Testis (tissue), 3 donors: ENCODE measurements around the gene SYN1. TPM values are rescaled to one million over a fixed set of nuclear protein-coding genes. Genes with fewer than 3 reads are reported as not detected.

Experiments
- DNase-seq: peaks from one replicate; pipeline ENCODE4 v3.0.0-alpha.2; 2019
- H3K27ac ChIP-seq, 2 donors: fragments of 200-600 bp; sonication (generic); one replicate each; pipeline ENCODE4 v1.5.1; 2019
- H3K27me3 ChIP-seq: fragments of 200-600 bp; sonication (generic); one replicate; pipeline ENCODE4 v1.5.1; 2019
- H3K36me3 ChIP-seq: fragments of 200-600 bp; sonication (generic); one replicate; pipeline ENCODE4 v1.5.1; 2017; ENCODE audit warnings: low read depth; ENCODE audit errors: missing control alignments
- H3K4me1 ChIP-seq: fragments of 200-600 bp; sonication (generic); one replicate; pipeline ENCODE4 v1.5.1; 2019
- H3K4me3 ChIP-seq, 2 donors: fragments of 200-600 bp; sonication (generic); one replicate each; pipeline ENCODE4 v1.5.1; 2017 to 2019
- H3K9me3 ChIP-seq: fragments of 200-600 bp; sonication (generic); one replicate; pipeline ENCODE4 v1.5.1; 2017
- POLR2A ChIP-seq: fragments of 450-650 bp; IDR thresholded peaks from one replicate; pipeline ENCODE4 v1.6.1; 2017; ENCODE audit warnings: antibody characterized with exemption, mild to moderate bottlenecking, moderate library complexity
- WGBS, 2 donors: methylation state at CpG; one replicate each; pipeline ENCODE4 v1.1.5; 2018; 5-methylcytosine and 5-hydroxymethylcytosine counted together
- intact Hi-C: fragments of 100-400 bp; cut with DNase I; formaldehyde crosslinking; loops from one replicate; pipeline ENCODE4 v1.15.1; 2023; ENCODE audit warnings: low total_unique reads
- polyA plus RNA-seq: library from polyadenylated mRNA; stranded (reverse); fragments of 350-450 nt; fragmentation: Illumina TruSeq; extraction: RNeasy Lipid Tissue Mini Kit (QIAGEN cat#74804); gene quantifications from one replicate; pipeline ENCODE4 v1.2.3, GENCODE V29; 2014; ENCODE audit warnings: low read depth, low replicate concordance; ENCODE audit not compliant: insufficient read depth
- total RNA-seq, 2 donors: library from RNA; depleted of rRNA; stranded (reverse); fragments of >200 nt; gene quantifications; one replicate each; pipeline ENCODE4 v1.2.3, GENCODE V29; 2016
- TF ChIP-seq, protein P1 (sequence below), 3 experiments: fragments of 450-650 bp in 2 of 3; fragments of 200-600 bp in 1 of 3; sonication (generic) in 1 of 3; IDR thresholded peaks; one replicate each; pipeline ENCODE4 v1.5.1; 2016 to 2019; ENCODE audit warnings: antibody characterized with exemption in 3 of 3, mild to moderate bottlenecking in 2 of 3, moderate library complexity in 1 of 3

SYN1 gene
- total and polyA plus RNA-seq, 3 donors from 2014 or later, result 2.8 to 3.5 (median 3.4) TPM

DNA sequence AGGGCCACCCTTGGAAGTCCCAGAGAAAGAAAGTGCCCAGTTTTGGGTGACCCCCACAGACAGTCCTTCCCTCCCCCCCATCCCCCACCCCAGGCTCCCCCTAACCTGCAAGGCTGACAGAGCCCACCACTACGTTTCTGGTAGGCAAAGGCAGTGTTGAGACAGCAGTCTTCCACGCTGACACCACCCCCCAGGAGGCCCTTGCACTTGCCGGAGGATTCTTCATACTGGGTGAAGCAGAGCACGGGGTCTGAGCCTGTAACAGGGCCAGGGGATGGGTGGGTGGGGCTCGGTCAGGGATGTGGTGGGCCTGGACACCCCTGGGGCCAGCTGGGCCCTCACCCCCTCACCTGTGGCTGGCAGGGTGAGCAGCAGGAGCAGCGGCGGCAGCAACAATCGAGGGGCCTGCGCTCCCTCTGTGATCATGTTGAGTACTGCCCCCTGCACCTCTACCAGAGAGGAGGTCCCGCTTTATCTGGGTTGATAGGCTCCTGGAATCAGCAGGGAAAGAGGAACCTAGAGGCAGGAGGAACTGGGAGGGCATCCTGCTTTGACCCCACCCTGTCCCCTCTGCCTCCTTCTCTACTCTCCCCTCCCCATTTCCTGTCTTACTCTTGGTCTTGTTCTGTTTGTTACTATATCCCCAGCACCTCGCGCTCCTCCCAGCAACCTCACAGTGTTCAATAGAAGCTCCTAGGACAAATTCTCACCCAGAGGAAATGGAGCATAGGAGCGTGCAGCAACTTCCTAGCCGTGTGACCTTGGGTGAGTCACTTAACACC lies 10.0 kb upstream of the SYN1 start, which contains the start of gene CFP:
Gene CFP (minus strand): TSS at position 512 of the 782 bp plus-strand sequence. CDS start 86 bp downstream, at position 426.
- H3K27me3 ChIP-seq, result no peaks in the 10 kb centered on the region
- H3K36me3 ChIP-seq, result no peaks in the 10 kb centered on the region
- no peak within 1 kb of the TSS for H3K27ac ChIP-seq
- H3K4me3 ChIP-seq, result no peak within 1 kb of the TSS
- H3K9me3 ChIP-seq, result no peaks in the 10 kb centered on the region
- no peaks in the 10 kb centered on the region for H3K4me1 ChIP-seq
- WGBS, 2 donors, result 62 to 68% methylated on average over 4 to 5 of the region's 14 CpGs
- intact Hi-C loops, result no loop called here
- no peak for TF ChIP-seq POLR2A
- TF ChIP-seq, protein P1, sequence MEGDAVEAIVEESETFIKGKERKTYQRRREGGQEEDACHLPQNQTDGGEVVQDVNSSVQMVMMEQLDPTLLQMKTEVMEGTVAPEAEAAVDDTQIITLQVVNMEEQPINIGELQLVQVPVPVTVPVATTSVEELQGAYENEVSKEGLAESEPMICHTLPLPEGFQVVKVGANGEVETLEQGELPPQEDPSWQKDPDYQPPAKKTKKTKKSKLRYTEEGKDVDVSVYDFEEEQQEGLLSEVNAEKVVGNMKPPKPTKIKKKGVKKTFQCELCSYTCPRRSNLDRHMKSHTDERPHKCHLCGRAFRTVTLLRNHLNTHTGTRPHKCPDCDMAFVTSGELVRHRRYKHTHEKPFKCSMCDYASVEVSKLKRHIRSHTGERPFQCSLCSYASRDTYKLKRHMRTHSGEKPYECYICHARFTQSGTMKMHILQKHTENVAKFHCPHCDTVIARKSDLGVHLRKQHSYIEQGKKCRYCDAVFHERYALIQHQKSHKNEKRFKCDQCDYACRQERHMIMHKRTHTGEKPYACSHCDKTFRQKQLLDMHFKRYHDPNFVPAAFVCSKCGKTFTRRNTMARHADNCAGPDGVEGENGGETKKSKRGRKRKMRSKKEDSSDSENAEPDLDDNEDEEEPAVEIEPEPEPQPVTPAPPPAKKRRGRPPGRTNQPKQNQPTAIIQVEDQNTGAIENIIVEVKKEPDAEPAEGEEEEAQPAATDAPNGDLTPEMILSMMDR (IDR thresholded peaks at IDR 0.05), result no peak
- DNase-seq, result no peak

DNA sequence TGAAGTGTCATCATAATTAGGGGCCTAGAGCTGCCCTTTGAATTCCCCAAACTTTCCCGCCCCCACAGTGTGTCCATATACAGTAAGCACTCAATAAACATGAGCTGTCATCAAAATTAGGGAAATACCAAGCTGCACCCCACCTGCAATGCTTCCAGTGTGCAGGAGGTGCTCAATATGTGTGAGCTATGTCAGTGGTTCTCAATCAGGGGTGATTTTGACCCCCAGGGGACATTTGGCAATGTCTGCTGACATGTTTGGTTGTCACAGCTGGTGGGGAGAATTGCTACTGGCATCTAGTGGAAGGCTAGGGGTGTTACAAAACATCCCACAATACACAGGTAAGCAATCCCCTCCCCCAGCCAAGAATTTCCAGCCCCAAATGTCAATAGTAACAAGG lies 9.3 kb upstream of the SYN1 start:
- Histone ChIP-seq H3K4me1 (no peaks in the 10 kb centered on the region), H3K36me3 (no peaks in the 10 kb centered on the region), H3K9me3 (no peaks in the 10 kb centered on the region), H3K27me3 (no peaks in the 10 kb centered on the region), H3K27ac (no peak overlapping the region), H3K4me3 (no peak overlapping the region)
- intact Hi-C loops, result no loop called here
- no peak for DNase-seq
- 83 to 100% methylated on average over 1 of the region's 1 CpG for WGBS, 2 donors
- no peak for TF ChIP-seq POLR2A

DNA sequence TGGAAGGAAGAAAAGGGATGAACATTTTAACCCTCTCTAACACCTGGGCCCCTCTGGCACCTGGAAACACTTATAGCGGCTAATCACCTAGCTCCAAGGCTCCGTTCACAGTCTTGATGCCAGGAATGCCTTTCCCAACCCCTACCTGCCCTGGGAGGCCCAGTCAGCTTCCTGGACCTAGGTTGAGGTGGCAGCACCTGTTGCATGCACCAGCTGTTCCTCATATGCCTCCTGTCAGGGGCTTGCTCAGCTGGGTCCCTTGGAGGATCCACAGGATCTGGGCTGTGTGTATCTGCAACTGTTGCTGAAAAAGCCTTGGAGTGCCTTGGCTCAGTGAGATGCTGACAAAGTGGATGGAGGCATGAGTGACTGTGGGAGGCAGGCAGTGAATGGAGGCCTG lies 5.7 kb upstream of the SYN1 start:
- Histone ChIP-seq H3K27me3 (no peaks in the 10 kb centered on the region), H3K36me3 (no peaks in the 10 kb centered on the region), H3K4me3 (no peak overlapping the region), H3K4me1 (no peaks in the 10 kb centered on the region), H3K9me3 (no peaks in the 10 kb centered on the region), H3K27ac (no peak overlapping the region)
- TF ChIP-seq, protein P1 (IDR thresholded peaks at IDR 0.05), result no peak
- TF ChIP-seq POLR2A, result no peak
- intact Hi-C loops, result no loop called here
- no peak for DNase-seq
- WGBS, 2 donors, result 94% methylated on average over 2 of the region's 2 CpGs; no CpG with 5 or more reads in 1 of the 2 donors

DNA sequence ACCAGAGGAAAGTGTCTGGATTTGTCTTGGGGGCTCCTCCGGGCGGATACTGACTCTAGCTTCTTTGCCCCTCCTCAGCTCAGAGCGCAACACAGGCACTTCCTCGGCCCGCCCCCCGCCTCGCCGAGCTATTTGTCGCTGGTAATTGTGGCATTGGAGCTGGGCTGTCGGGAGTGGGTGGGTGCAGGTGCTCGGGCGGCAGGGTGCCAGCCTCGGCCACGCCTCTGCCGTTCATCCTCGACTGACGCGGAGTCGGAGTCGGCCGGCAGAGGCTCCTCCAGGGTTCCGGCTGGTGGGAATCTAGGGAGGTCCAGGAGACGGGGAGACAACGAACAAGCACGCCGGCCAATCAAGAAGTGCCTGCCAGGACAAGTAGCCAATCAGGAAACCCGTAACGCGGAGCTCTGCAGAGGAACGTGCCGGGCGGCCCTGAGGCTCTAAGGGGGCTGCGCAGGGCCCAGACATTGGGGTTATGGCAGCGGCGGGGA lies 3.9 kb upstream of the SYN1 start:
- Histone ChIP-seq H3K4me3 (peak overlapping the region in 1 of 2 donors; percentile 9), H3K27me3 (no peaks in the 10 kb centered on the region), H3K9me3 (no peaks in the 10 kb centered on the region), H3K4me1 (no peaks in the 10 kb centered on the region), H3K36me3 (no peaks in the 10 kb centered on the region), H3K27ac (no peak overlapping the region)
- DNase-seq, result peak; percentile 83
- intact Hi-C loops, result no loop called here
- WGBS, 2 donors, result 4% methylated on average over 15 of the region's 35 CpGs; no CpG with 5 or more reads in 1 of the 2 donors
- TF ChIP-seq POLR2A, result no peak
- TF ChIP-seq, protein P1 (IDR thresholded peaks at IDR 0.05), result no peak

DNA sequence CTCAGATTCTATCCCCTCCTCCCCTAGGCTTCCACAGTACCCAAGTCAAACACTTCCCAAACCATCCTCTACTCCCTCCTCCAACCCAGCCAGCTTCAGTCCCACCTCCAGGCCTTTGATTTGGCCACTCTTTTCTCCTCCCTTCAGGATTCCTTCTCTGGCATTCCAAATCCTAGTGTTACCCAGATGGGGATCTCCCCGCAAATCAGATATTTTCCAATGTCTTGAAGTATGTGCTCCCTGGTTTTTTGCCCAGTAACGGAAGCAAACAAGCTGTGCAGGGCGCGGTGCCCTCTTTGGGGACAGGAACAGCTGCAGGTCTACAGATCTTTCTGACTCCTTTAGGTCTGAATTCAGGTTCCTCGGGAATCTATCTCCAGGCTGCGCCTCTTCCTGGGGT lies 2.2 kb upstream of the SYN1 start:
- intact Hi-C loops, result no loop called here
- no peak overlapping the region for H3K27ac ChIP-seq
- H3K27me3 ChIP-seq, result no peaks in the 10 kb centered on the region
- TF ChIP-seq, protein P1 (IDR thresholded peaks at IDR 0.05), result no peak
- no peak for TF ChIP-seq POLR2A
- H3K4me3 ChIP-seq, result no peak overlapping the region
- no peaks in the 10 kb centered on the region for H3K4me1 ChIP-seq
- H3K36me3 ChIP-seq, result no peaks in the 10 kb centered on the region
- H3K9me3 ChIP-seq, result no peaks in the 10 kb centered on the region
- no peak for DNase-seq
- WGBS, 2 donors, result 72 to 86% methylated on average over 3 to 6 of the region's 6 CpGs
